GM23338 (cell line): Measurements from ENCODE around the gene MBD5. TPM values are rescaled to one million over a fixed set of nuclear protein-coding genes. Genes with fewer than 3 reads are reported as not detected.

Experiments used
- ATAC-seq: fragments of 200-7000 bp; cut with Tn5 transposase; 3 replicates; pipeline ENCODE4 v1.9.1; 2020
- DNase-seq: peaks from one replicate; pipeline ENCODE4 v3.0.0-alpha.2; 2015; ENCODE audit warnings: low spot score
- H2AFZ ChIP-seq: fragments of 200-600 bp; sonication (generic); 2 replicates; pipeline ENCODE4 v1.8.0; 2016; ENCODE audit warnings: antibody characterized with exemption, mild to moderate bottlenecking, moderate library complexity
- H3F3A ChIP-seq: fragments of 200-600 bp; sonication (generic); replicated peaks from 2 replicates; pipeline ENCODE4 v1.8.0; 2017; ENCODE audit warnings: antibody characterized with exemption, mixed run types, low read depth
- H3K27ac ChIP-seq: fragments of 200-600 bp; sonication (generic); 2 replicates; pipeline ENCODE4 v1.6.1; 2016; ENCODE audit warnings: low read depth
- H3K27me3 ChIP-seq: fragments of 200-600 bp; sonication (generic); 2 replicates; pipeline ENCODE4 v1.8.0; 2016; ENCODE audit warnings: mild to moderate bottlenecking, mixed run types, moderate library complexity; ENCODE audit not compliant: insufficient read depth
- H3K36me3 ChIP-seq: fragments of 200-600 bp; sonication (generic); 2 replicates; pipeline ENCODE4 v1.8.0; 2016; ENCODE audit warnings: mild to moderate bottlenecking; ENCODE audit not compliant: insufficient read depth
- H3K4me1 ChIP-seq: fragments of 200-600 bp; sonication (generic); 2 replicates; pipeline ENCODE4 v1.8.0; 2016; ENCODE audit warnings: mild to moderate bottlenecking, moderate library complexity; ENCODE audit not compliant: insufficient read depth
- H3K4me2 ChIP-seq: fragments of 200-600 bp; sonication (generic); 2 replicates; pipeline ENCODE4 v1.7.1; 2017; ENCODE audit warnings: mixed run types
- H3K4me3 ChIP-seq: fragments of 200-600 bp; sonication (generic); 2 replicates; pipeline ENCODE4 v1.6.1; 2016; ENCODE audit warnings: mixed run types
- H3K79me2 ChIP-seq: fragments of 200-600 bp; sonication (generic); replicated peaks from 2 replicates; pipeline ENCODE4 v1.8.0; 2017; ENCODE audit warnings: mild to moderate bottlenecking; ENCODE audit not compliant: insufficient read depth
- H3K9me2 ChIP-seq: fragments of 200-600 bp; sonication (generic); 2 replicates; pipeline ENCODE4 v1.8.0; 2017; ENCODE audit not compliant: insufficient read depth
- H4K20me1 ChIP-seq: fragments of 200-600 bp; sonication (generic); replicated peaks from 2 replicates; pipeline ENCODE4 v1.8.0; 2017; ENCODE audit warnings: mild to moderate bottlenecking; ENCODE audit not compliant: insufficient read depth
- H3K27ac Mint-ChIP-seq: 2 replicates; pipeline ENCODE4 v1.8.0; 2020; ENCODE audit warnings: inconsistent platforms, mild to moderate bottlenecking, moderate library complexity, mixed read lengths
- H3K27me3 Mint-ChIP-seq: 3 replicates; pipeline ENCODE4 v1.8.0; 2022; ENCODE audit warnings: low read depth, mild to moderate bottlenecking, moderate library complexity, mixed read lengths, inconsistent platforms; ENCODE audit not compliant: insufficient read depth, poor library complexity
- H3K36me3 Mint-ChIP-seq: 3 replicates; pipeline ENCODE4 v1.8.0; 2021; ENCODE audit warnings: low read depth, mild to moderate bottlenecking, inconsistent platforms, moderate library complexity, mixed read lengths
- H3K4me1 Mint-ChIP-seq: 3 replicates; pipeline ENCODE4 v1.8.0; 2020; ENCODE audit warnings: mild to moderate bottlenecking, inconsistent platforms, mixed read lengths
- H3K4me3 Mint-ChIP-seq: 3 replicates; pipeline ENCODE4 v1.8.0; 2021; ENCODE audit warnings: moderate library complexity, mild to moderate bottlenecking, inconsistent platforms, mixed read lengths
- H3K9me3 Mint-ChIP-seq: 3 replicates; pipeline ENCODE4 v1.8.0; 2020; ENCODE audit warnings: moderate library complexity, mild to moderate bottlenecking, inconsistent platforms, mixed read lengths
- CREB1 ChIP-seq: fragments of 250-450 bp; sonication (Bioruptor Pico); IDR thresholded peaks from 2 replicates; pipeline ENCODE4 v1.5.0; 2020; ENCODE audit warnings: low read depth, mild to moderate bottlenecking, moderate library complexity
- CTCF ChIP-seq, 2 experiments: fragments of 200-600 bp in 1 of 2; sonication (generic) in 1 of 2; conservative IDR thresholded peaks; 2 replicates each; pipeline versions ENCODE4 v1.5.1 to v1.6.1; 2016 to 2017; ENCODE audit warnings: antibody characterized with exemption in 2 of 2, low read depth in 2 of 2, mild to moderate bottlenecking in 2 of 2, moderate library complexity in 1 of 2
- ETS1 ChIP-seq: IDR thresholded peaks from 2 replicates; pipeline ENCODE4 v1.6.1; 2016; ENCODE audit warnings: antibody characterized with exemption
- EZH2 ChIP-seq: fragments of 200-600 bp; sonication (generic); IDR thresholded peaks from one replicate; pipeline ENCODE4 v1.8.0; 2017; ENCODE audit warnings: antibody characterized with exemption, mild to moderate bottlenecking, low read depth; ENCODE audit not compliant: unreplicated experiment
- JUNB ChIP-seq: IDR thresholded peaks from one replicate; pipeline ENCODE4 v1.6.1; 2016; ENCODE audit warnings: antibody characterized with exemption; ENCODE audit not compliant: unreplicated experiment
- NANOG ChIP-seq: IDR thresholded peaks from 2 replicates; pipeline ENCODE4 v1.6.1; 2016; ENCODE audit warnings: antibody characterized with exemption, borderline replicate concordance
- POLR2AphosphoS5 ChIP-seq: IDR thresholded peaks from 2 replicates; pipeline ENCODE4 v1.6.1; 2016; ENCODE audit warnings: antibody characterized with exemption, low read depth
- REST ChIP-seq: IDR thresholded peaks from one replicate; pipeline ENCODE4 v1.6.1; 2018; ENCODE audit warnings: antibody characterized with exemption; ENCODE audit not compliant: unreplicated experiment
- STAT1 ChIP-seq: IDR thresholded peaks from one replicate; pipeline ENCODE4 v1.6.1; 2016; ENCODE audit warnings: antibody characterized with exemption; ENCODE audit not compliant: unreplicated experiment
- ZNF331 ChIP-seq: fragments of 250-450 bp; sonication (Bioruptor Pico); IDR thresholded peaks from 2 replicates; pipeline ENCODE4 v1.5.0; 2020; ENCODE audit warnings: low read depth, mild to moderate bottlenecking, moderate library complexity
- ZNF462 ChIP-seq: fragments of 250-450 bp; sonication (Bioruptor Pico); IDR thresholded peaks from 2 replicates; pipeline ENCODE4 v1.5.0; 2020; ENCODE audit warnings: mild to moderate bottlenecking, moderate library complexity
- polyA plus RNA-seq: library from polyadenylated mRNA; unstranded; fragments of >200 nt; fragmentation: Nextera tagmentation; extraction: Ambion mirVana; gene quantifications from 2 replicates; pipeline ENCODE4 v1.2.1, GENCODE V29; 2016
- total RNA-seq: library from RNA; depleted of rRNA; stranded (reverse); fragments of >200 nt; shearing (Covaris generic); gene quantifications from 2 replicates; pipeline ENCODE4 v1.2.3, GENCODE V29; 2014

MBD5 gene
- total and polyA plus RNA-seq, 2 experiments from 2014 or later: 16.2 to 23.1 TPM

GRCh38 chr2:148052687-148053086, 31.8 kb downstream of the MBD5 start (continued):
- TF ChIP-seq CTCF (conservative IDR thresholded peaks at IDR 0.05; ENCODE audit: low read depth in 2 of 2) (no peak), STAT1 (no peak), CREB1 (CRISPR knock-in tag) (no peak), JUNB (no peak), EZH2 (no peak)

GRCh38 chr2:148058641-148059040, 37.8 kb downstream of the MBD5 start:
- Histone ChIP-seq H4K20me1 (no peaks in the 10 kb centered on the region), H3K27me3 (no peaks in the 10 kb centered on the region), H3K4me2 (no peak overlapping the region), H3K4me3 (no peak overlapping the region), H3F3A (no peaks in the 10 kb centered on the region), H3K79me2 (no peaks in the 10 kb centered on the region), H2AFZ (no peak overlapping the region), H3K4me1 (peaks cover 12% of the 10 kb centered on the region), H3K9me2 (no peaks in the 10 kb centered on the region), H3K36me3 (no peaks in the 10 kb centered on the region), H3K27ac (no peak overlapping the region)
- Mint-ChIP-seq H3K27me3 (no peaks in the 10 kb centered on the region), H3K9me3 (no peaks in the 10 kb centered on the region), H3K27ac (peak overlapping the region; percentile 72), H3K36me3 (no peaks in the 10 kb centered on the region), H3K4me3 (no peak overlapping the region), H3K4me1 (peaks cover 16% of the 10 kb centered on the region; the same call in 2 of the 3 replicates)
- DNase-seq: no peak
- no peak for TF ChIP-seq REST
- no peak for TF ChIP-seq ZNF462 (CRISPR knock-in tag)
- no peak for TF ChIP-seq CREB1 (CRISPR knock-in tag)
- TF ChIP-seq NANOG: no peak
- TF ChIP-seq ETS1: no peak
- no peak for TF ChIP-seq POLR2AphosphoS5
- no peak for TF ChIP-seq STAT1
- no peak for TF ChIP-seq ZNF331 (CRISPR knock-in tag)
- no peak for TF ChIP-seq EZH2
- no peak for TF ChIP-seq JUNB
- ATAC-seq: no peak
